Lower leg skin (tissue), 4 donors: ENCODE results near the gene LRRC23. TPM values are rescaled to one million over a fixed set of nuclear protein-coding genes. Genes with fewer than 3 reads are reported as not detected.
A peak's percentile ranks its signal among the peaks of the same experiment; 100 is the strongest.
"Not testable (repeated sequence)": the region's sequence is repeated elsewhere in the genome, so short reads cannot be mapped to it uniquely, and the experiment has no call there.

Experiments
- DNase-seq, 2 donors: peaks; one replicate each; pipeline ENCODE4 v3.0.0-alpha.2; 2019; ENCODE audit warnings: low spot score in 2 of 2
- H3K4me3 ChIP-seq: fragments of 200-600 bp; sonication (generic); 2 replicates; pipeline ENCODE4 v1.5.1; 2017; ENCODE audit warnings: mild to moderate bottlenecking, low read depth; ENCODE audit not compliant: poor library complexity, severe bottlenecking
- POLR2A ChIP-seq, 2 donors: fragments of 450-650 bp; IDR thresholded peaks; one replicate each; pipeline ENCODE4 v1.6.1; 2016 to 2017; ENCODE audit warnings: antibody characterized with exemption in 2 of 2, mild to moderate bottlenecking in 1 of 2, moderate library complexity in 1 of 2
- WGBS, 2 donors: methylation state at CpG; one replicate each; pipeline ENCODE4 v1.1.5; 2018; 5-methylcytosine and 5-hydroxymethylcytosine counted together
- intact Hi-C: fragments of 100-400 bp; cut with DNase I; formaldehyde crosslinking; loops from one replicate; pipeline ENCODE4 v1.15.0; 2023; ENCODE audit warnings: low total_unique reads
- total RNA-seq, 4 donors: library from RNA; depleted of rRNA; stranded (reverse); fragments of >200 nt; gene quantifications; one replicate each; pipeline ENCODE4 v1.1.0, GENCODE V29; 2016
- TF ChIP-seq, protein P1 (sequence below), 3 donors: fragments of 450-650 bp; IDR thresholded peaks; one replicate each; pipeline ENCODE4 v1.5.1; 2016; ENCODE audit warnings: antibody characterized with exemption in 3 of 3, mild to moderate bottlenecking in 3 of 3, moderate library complexity in 2 of 3

LRRC23 gene
- total RNA-seq, 4 donors from 2014 or later, result 6.4 to 11.5 (median 8.2) TPM

DNA sequence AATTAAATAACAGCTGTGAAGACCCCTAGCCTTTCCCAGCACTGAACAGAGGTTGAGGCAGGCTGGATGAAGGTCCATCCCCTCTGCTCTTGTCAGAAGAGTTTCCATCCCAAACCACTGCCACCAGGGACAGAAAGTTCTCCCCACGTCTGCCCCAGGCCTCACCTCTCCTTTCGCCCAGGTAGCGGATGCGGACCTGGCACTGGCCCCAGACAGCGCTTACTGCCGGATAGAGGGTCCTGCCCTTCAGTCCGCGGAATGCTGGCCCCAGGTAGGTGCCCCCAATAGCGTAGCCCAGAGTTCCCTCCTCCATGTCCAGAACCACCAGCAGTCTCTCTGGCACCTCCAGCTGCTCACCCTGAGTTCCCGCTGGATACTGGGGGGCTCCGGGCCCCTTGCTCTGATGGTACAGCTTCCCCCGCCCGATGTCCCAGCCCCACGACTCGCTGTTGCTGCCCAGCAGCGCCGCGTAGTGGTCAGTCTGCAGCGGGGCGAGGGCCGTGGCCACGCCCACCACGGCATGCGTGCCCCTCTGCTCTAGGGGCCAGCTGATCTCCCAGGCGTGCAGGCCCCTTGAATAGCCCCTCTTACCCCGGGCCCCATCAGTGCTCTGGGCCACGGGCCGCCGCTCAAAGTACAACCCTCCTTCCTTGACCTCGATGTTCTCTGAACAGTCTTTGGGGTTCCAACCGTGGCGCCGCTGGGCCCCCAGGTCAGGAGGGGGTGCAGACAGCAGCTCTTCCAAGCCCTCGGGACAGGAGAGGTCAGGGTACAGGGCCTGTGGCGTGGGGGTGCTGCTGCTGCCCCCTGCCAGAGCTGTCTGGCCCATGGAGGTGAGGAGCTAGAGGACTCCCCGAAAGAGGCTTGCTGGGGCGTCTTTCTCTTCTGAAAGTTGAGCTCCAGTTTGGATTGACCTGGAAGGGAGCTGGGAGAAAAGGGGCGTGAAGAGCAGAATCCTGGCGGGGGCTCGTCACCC lies 32.3 kb upstream of the LRRC23 start:
- 1 to 2% methylated on average over 17 to 29 of the region's 40 CpGs for WGBS, 2 donors
- TF ChIP-seq POLR2A (IDR thresholded peaks at IDR 0.05), result no peak
- TF ChIP-seq, protein P1, sequence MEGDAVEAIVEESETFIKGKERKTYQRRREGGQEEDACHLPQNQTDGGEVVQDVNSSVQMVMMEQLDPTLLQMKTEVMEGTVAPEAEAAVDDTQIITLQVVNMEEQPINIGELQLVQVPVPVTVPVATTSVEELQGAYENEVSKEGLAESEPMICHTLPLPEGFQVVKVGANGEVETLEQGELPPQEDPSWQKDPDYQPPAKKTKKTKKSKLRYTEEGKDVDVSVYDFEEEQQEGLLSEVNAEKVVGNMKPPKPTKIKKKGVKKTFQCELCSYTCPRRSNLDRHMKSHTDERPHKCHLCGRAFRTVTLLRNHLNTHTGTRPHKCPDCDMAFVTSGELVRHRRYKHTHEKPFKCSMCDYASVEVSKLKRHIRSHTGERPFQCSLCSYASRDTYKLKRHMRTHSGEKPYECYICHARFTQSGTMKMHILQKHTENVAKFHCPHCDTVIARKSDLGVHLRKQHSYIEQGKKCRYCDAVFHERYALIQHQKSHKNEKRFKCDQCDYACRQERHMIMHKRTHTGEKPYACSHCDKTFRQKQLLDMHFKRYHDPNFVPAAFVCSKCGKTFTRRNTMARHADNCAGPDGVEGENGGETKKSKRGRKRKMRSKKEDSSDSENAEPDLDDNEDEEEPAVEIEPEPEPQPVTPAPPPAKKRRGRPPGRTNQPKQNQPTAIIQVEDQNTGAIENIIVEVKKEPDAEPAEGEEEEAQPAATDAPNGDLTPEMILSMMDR (IDR thresholded peaks at IDR 0.05), result no peak
- H3K4me3 ChIP-seq, result peak overlapping the region; percentile 56
- DNase-seq, result peak; percentile 76 to 96
- intact Hi-C loops, result loop anchor here (10.0 kb wide), 1 partner anchor 92 kb away; no protein-coding TSS in a partner anchor

DNA sequence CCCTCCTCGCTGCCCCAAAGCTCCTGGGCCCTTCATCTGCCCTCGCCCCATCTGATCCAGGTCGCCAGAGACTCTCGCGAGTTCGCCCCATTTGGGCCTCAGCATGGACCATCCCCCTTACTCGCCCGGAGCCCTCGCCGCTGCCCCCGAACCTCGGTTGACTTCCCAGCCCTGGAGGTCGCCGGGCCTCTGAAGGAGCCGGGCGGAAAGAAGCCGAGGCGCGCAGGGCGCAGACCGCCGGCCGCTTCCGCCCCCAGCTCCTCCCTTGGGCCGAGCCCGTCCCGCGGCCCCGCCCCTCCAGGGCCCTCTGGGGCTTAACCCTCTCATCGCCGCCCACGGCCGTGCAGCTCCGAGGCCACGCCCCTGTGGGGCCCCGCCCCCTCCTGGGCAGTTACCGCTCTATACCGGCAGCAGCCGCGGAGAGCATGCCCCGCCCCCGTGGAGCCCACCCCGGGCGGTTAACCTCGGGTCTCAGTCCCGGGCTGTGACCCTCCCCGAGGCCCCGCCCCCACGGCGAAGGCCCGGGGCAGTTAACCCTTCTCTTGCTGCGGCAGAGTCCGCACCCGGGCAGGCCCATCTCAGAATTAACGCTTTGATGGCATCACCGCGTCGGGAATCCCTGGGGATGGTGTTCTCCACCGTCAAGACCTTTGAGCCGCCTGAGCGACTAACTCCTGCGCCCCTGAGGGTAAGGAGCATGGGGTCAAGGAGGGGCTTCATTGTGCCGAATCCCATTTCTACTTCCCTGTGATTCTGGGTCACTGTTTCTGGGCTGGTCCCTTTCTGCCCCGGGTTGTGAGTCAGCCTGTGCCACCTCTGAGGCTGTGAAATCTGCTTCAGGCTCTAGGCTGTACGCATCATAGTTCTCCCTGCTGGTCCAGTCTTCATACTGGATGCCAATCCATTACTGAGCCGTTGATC lies 31.3 kb upstream of the LRRC23 start, which contains the start of gene SPSB2:
SPSB2 (minus strand) TSS at position 210 of the 921 bp plus-strand sequence. CDS start 402 bp downstream, outside the sequence.
- TF ChIP-seq POLR2A (IDR thresholded peaks at IDR 0.05), result no peak
- TF ChIP-seq, protein P1 (IDR thresholded peaks at IDR 0.05), result no peak

DNA sequence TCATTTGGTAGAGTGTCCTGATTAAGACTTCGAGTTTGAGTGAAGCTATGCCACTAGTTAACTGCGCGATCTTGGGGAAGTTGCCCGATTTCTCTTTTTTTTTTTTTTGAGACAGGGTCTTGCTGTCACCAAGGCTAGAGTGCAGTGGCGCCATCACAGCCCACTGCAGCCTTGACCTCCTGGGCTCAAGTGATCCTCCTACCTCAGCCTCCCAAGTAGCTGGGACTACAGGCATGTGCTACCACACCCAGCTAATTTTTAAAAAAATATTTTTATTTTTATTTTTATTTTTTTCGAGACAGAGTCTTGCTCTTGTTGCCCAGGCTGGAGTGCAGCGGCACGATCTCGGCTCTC lies 30.6 kb upstream of the LRRC23 start:
- not testable (repeated sequence) for DNase-seq, H3K4me3 ChIP-seq
- 46 to 52% methylated on average over 9 of the region's 9 CpGs for WGBS, 2 donors
- intact Hi-C loops, result loop anchor here (10.0 kb wide), 1 partner anchor 91 kb away; no protein-coding TSS in a partner anchor

More for the DNA sequence above, 31.3 kb upstream of the LRRC23 start, which contains the start of gene SPSB2:
- peak; percentile 95 to 99 for DNase-seq
- 0 to 2% methylated on average over 48 to 50 of the region's 66 CpGs for WGBS, 2 donors
- intact Hi-C loops, result loop anchor here (10.0 kb wide), 1 partner anchor 91 kb away; no protein-coding TSS in a partner anchor
- peak within 1 kb of the TSS; percentile 56 for H3K4me3 ChIP-seq

DNA sequence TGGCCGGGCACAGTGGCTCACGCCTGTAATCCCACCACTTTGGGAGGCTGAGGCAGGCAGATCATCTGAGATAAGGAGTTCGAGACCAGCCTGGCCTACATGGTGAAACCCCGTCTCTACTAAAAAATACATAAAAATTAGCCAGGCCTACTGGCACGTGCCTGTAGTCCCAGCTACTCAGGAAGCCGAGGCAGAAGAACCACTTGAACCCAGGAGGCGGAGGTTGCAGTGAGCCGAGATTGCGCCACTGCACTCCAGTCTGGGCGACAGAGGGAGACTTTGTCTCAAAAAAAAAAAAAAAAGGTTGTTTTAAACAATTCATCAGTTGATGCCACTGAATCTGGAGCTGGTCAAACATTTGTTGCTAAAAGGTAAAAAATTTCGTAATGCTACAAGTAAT lies 24.8 kb upstream of the LRRC23 start:
- intact Hi-C loops, result loop anchor here (10.0 kb wide), 1 partner anchor 85 kb away; no protein-coding TSS in a partner anchor
- WGBS, 2 donors, result 94 to 95% methylated on average over 11 of the region's 11 CpGs
- DNase-seq, H3K4me3 ChIP-seq: not testable (repeated sequence)

DNA sequence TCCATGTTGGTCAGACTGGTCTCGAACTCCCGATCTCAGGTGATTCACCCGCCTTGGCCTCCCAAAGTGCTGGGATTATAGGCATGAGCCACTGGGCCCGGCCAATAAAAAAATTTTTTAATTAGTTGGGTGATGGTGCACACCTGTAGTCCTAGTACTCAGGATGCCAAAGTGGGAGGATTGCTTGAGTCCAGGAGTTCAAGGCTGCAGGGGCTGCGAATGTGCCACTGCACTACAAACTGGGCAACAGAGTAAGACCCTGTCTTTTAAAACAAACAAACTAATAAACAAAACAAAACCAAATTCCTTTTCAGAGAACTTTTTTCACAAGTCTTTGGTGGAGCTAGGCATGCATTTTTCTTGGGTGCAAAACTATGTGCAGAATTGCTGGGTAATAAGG lies 21.4 kb upstream of the LRRC23 start:
- TF ChIP-seq, protein P1 (IDR thresholded peaks at IDR 0.05), result no peak
- no peak for TF ChIP-seq POLR2A (IDR thresholded peaks at IDR 0.05)
- no peak overlapping the region for H3K4me3 ChIP-seq
- 97 to 98% methylated on average over 5 of the region's 5 CpGs for WGBS, 2 donors
- DNase-seq, result no peak
- intact Hi-C loops, result no loop called here

DNA sequence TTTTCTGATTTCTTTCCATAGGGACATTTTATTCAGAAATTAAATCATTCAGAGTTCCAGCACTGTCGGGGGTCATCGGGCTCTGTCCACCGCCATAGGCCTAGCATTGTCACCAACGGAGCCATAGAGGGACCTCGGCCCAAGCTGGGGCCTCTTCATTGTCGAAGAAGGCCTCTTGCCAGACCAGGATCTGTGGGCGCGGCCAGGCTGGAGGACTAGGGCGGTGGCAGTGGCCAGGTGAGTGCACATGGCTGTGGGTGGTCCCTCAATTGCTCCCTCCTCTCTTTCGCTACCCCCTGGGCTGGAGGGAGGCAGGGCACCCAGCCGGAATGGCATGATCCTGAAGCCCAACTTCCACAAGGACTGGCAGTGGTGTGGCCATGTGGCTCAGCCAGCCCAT lies 20.9 kb upstream of the LRRC23 start:
- intact Hi-C loops, result no loop called here
- no peak for DNase-seq
- 90 to 96% methylated on average over 11 of the region's 11 CpGs for WGBS, 2 donors
- TF ChIP-seq, protein P1 (IDR thresholded peaks at IDR 0.05), result no peak
- TF ChIP-seq POLR2A (IDR thresholded peaks at IDR 0.05), result no peak
- H3K4me3 ChIP-seq, result no peak overlapping the region
